ENCODE data around the gene AGER.

The AGER gene

DNA sequence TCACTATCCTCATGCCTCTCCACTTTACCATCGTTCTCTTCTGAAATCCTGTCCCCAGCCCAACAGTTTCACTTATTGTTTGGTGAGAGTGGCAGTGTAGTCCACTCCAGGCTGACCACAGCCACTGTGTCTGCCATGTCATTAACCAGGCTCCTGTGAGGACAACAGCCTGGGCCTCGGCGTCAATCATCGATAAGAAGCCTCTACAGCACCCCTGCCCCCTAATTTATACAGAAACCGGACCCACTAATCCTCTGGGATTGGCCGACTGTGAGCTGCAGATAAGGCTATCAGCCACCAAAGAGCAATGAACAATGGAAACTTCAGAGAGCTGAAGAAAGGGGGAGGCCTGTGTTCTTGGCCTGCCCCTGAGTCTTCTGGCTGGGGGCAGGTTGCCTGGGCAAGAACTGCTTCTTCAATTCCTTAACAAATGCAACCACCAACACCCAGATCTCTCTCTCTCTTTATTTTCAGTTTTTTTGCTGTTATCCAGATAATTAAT, 16.2 kb downstream of the AGER start:
- DNase-seq, result no peak

GRCh38 chr6:32167154-32167760, 16.8 kb downstream of the AGER start:
- no peak for DNase-seq

DNA sequence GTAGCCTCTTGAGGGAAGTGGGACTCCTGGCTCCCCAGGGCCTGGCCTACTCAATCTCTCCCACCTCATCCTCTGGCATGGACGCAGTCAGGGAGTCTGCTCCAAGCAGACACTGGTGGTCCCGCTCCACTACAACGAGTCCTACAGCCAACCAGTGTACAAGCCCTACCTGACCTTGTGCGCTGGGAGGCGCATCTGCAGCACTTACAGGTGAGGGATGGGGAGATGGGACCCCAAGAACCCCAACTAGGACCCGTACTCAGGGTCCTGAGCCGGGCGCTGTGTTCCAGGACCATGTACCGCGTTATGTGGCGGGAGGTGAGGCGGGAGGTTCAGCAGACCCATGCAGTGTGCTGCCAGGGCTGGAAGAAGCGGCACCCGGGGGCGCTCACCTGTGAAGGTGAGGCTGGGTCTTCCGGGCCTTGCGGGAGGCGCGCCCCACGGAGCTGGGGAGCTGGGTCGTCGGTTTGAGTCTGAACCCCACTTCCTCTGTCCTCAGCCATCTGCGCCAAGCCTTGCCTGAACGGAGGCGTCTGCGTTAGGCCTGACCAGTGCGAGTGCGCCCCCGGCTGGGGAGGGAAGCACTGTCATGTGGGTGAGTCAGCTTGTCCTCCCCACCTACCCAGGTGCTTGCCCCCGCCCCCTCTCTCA, 17.5 kb downstream of the AGER start:
- DNase-seq, result no peak

GRCh38 chr6:32164295-32164694, 19.8 kb downstream of the AGER start, which contains the start of gene EGFL8:
TSS of gene EGFL8 (plus strand) at chr6:32164595. CDS start at chr6:32166166, 1,571 bp downstream.
- DNase-seq, result no peak

- no peak for DNase-seq
Measured at GRCh38 chr6:32163559-32164258, 20.3 kb downstream of the AGER start.

DNA sequence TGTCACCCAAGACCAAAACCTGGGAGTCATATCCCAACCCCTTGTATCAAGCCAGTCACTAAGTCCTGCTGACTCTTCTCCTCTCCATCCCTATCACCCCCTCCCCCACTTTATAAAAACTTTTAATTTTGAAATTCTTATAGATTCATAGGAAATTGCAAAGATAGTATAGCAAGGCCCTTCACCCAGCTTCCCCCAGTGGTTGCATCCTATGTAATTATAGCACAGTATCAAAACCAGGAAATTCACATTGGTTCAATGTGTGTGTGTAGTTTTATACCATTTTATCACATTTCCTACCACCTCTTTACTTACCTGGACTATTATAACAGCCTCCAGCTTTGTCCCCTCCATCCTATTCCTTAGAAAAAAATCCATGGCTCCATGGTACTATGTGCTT, 26.0 kb downstream of the AGER start:
- DNase-seq, result no peak

- no peak for DNase-seq
Measured at GRCh38 chr6:32156891-32157290, 27.2 kb downstream of the AGER start.

- peak; percentile 75 to 76 for DNase-seq
Measured at GRCh38 chr6:32154514-32155161, 29.4 kb downstream of the AGER start.

DNA sequence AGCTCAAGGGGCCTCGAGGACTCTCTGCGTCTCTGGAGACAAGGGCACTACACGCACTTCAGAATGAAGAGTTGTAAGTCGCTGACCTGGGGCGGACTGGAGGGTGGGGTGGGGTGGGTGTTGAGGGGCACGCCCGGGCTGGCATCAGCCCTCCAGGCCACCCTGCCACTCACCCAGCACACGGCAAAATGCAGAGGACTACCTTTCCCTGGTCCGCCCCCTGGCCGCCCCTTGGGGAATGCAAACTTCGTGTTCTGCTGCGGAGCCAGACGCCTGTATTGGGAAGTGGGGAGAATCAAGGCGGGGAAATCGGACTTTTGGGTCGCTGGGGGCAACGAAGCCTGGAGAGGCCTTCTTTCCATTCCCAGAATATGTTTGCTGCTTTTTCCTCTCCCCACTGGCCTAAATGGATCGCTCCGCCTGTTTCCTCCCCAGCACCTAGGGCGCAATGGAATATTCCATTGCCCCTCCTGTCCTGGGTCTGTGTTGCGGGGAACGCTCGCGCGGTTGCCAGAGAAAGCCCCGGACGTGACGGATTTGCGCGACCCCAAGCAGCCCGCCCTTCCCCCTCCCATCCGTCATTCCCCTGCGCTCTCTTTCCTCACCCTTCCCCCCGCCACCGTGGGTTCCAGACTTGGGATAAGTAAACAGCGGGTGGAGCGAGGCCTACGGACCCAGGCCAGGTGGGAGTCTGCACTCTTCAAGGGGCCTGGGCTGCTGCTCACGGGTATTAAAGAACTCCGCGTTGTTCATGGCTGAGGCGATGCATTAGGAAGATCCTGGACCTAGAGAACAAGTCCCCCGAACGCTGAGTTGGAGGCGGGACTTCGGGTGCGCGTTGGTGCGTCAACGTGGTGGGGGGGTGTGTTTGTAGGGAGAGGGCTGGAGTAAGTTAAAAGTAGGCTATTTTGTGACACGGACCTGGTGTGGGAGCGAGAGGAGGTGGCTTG, 30.2 kb downstream of the AGER start, which contains the start of gene PPT2:
TSS of gene PPT2 (plus strand) at position 578 of the 950 bp plus-strand sequence. CDS start 454 bp downstream, outside the sequence.
- DNase-seq, result peak; percentile 80 to 81

GRCh38 chr6:32152769-32153563, 31.1 kb downstream of the AGER start:
- no peak for DNase-seq

DNA sequence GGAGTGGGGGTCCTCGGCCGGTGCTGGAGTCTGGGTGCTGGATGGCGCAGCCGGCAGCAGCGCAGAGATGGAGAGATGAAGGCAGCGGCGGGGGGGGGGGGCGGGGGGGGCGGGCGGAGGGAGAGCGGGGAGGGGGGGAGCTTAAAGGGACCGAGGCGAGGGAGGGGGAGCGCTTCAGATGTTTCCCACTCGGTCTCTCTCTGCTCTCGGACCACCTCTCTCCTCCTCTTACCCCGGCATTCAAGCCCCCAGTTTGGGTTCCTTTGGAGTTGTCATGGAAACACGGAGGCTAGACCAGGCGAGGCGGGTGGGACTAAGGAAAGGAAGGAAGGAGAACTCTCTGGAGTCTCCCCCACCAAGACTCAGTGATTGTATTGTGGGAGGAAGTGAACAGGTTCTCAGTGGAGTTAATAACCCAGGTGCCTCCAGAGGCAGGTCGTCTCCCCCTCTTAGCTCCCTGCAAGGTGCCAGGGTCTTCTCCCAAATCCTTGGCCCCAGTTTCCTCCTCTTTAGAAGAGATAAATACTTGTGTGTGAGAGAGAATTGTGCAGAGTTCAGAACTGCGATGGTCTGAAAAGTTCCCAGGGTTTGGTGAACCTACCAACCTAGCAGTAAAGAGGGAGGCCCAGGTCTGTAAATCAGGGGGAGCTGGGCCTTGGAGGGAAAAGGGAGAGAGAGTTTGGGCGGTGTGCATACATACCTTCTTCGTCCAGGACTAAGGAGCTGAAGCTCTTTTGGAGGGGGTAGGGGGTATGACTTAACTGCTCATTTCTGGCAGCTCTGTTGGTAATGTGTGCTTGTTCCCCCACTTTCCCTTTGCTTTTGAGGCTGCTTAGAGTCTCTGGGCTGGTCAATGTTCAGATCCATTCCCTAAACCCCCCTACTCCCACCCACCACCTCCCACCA, 31.9 kb downstream of the AGER start, which contains the start of gene PRRT1:
TSS of gene PRRT1 (minus strand) at position 77 of the 906 bp plus-strand sequence. CDS start 112 bp downstream, outside the sequence.
- DNase-seq, result no peak

GRCh38 chr6:32151181-32151862, 32.7 kb downstream of the AGER start:
- no peak for DNase-seq

- DNase-seq, result no peak
Measured at GRCh38 chr6:32149932-32150870, 33.9 kb downstream of the AGER start.

GRCh38 chr6:32149092-32149755, 34.8 kb downstream of the AGER start:
- DNase-seq, result no peak

DNA sequence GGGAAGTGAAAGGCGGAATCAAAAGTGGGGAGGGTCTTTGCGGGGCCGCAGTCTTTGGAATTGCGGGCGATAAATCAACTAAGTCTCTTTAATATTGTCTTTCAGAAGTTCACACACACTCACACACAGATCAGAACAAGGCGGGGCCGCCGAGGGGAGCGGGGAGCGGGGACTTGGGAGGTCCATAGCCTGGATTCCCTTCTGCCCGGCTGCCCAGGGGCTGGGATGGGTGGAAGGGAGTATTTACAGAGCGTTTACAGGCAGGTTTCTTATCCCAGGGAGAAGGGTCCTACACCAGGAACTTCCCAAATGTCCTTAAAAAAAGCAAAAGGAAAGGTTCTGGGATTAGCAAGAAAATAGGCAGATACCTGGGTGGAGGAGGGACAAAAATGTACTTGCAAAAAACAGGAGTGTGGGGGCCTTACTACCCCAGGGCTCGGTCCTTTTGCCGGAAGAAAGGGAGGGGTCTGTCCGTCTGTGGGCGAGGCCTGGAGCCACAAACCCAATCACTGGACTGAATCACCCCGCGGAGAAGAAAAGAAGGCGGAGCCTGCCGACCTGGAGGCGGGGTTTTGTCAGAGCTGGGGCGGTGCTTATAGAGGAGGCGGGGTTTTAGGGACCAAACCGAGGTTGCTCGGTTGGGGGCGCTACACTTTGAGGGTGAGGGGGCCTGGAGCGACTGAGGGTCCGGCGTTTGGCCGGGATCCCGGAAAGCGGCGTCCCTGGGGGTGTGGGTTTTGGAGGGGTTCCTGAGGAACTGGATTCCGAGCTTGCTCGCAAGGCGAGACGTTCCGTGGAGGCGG, 35.6 kb downstream of the AGER start:
- DNase-seq, result peak; percentile 76 to 78

DNA sequence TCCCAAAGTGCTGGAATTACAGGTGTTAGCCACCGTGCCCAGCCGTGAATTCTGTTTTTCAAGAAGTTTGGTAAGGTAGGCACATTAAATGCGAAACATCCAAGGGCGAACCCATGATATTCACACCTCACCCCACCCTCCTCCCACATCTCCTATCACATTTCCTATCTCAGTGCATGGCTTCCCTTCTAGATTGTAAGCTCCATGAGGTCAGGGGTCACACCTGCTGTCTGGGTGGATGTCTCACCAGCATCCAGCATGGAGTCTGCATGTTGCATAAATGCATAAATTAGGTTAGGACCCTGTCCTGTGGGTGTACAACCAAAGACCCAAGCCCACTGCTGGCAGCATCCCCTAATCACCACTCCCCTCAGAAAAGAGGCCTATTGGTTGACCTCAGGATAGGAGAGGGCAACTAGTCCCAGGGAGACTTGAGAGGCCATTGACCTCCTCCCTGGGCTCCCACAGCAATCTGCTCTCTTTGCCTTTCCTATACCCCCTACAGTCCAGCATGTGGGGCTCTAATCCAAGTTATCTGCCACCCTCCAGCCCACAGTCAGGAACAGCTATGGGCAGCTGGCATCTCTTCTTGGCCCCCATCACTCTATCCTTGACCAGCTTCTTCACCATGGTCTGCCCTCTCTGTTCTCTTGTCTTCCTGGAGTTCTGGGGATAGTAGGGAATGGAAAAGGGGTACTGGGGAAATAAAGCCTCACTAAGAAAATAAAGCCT, 36.5 kb downstream of the AGER start:
- no peak for DNase-seq

All from CD4-positive, alpha-beta T cell treated with Interleukin-1 beta for 1 hour (primary cell).